ENCODE results near the gene PDXP. TPM values are rescaled to one million over a fixed set of nuclear protein-coding genes. Genes with fewer than 3 reads are reported as not detected.

The PDXP gene
- polyA plus RNA-seq, 1 experiment = 24.0 TPM

- no peak for TF ChIP-seq CTCF (IDR thresholded peaks at IDR 0.05; ENCODE audit: insufficient read depth, low read depth, low read length)
Observed at GRCh38 chr22:37713761-37714160, 55.2 kb downstream of the PDXP start.

GRCh38 chr22:37714634-37715033, 56.1 kb downstream of the PDXP start:
- H3K36me3 ChIP-seq (ENCODE audit: control insufficient read depth, insufficient read depth, low read length) = no peaks in the 10 kb centered on the region
- CTCF ChIA-PET = interaction anchor here (0.7 kb wide), 1 partner anchor 81 kb away, joined by 5 read pairs; no protein-coding TSS in a partner anchor
- POLR2A ChIA-PET = no interaction called here
- no peak for DNase-seq (ENCODE audit: low read depth)
- H3K27me3 ChIP-seq (ENCODE audit: control insufficient read depth, insufficient read depth, low read length) = no peaks in the 10 kb centered on the region
- no peak overlapping the region for H3K4me3 ChIP-seq (ENCODE audit: low read depth, low read length)
- TF ChIP-seq CTCF (IDR thresholded peaks at IDR 0.05; ENCODE audit: insufficient read depth, low read depth, low read length) = no peak

More at GRCh38 chr22:37713761-37714160, 55.2 kb downstream of the PDXP start:
- H3K36me3 ChIP-seq (ENCODE audit: control insufficient read depth, insufficient read depth, low read length) = no peaks in the 10 kb centered on the region
- POLR2A ChIA-PET = no interaction called here
- DNase-seq (ENCODE audit: low read depth) = no peak
- no peaks in the 10 kb centered on the region for H3K27me3 ChIP-seq (ENCODE audit: control insufficient read depth, insufficient read depth, low read length)
- CTCF ChIA-PET = interaction anchor here (1.2 kb wide), 1 partner anchor 18 kb away, joined by 3 read pairs; no protein-coding TSS in a partner anchor
- H3K4me3 ChIP-seq (ENCODE audit: low read depth, low read length) = no peak overlapping the region

GRCh38 chr22:37715760-37716159, 57.2 kb downstream of the PDXP start:
- no peak for TF ChIP-seq CTCF (IDR thresholded peaks at IDR 0.05; ENCODE audit: insufficient read depth, low read depth, low read length)
- ChIA-PET CTCF (no interaction called here), POLR2A (no interaction called here)

More at GRCh38 chr22:37715760-37716159, 57.2 kb downstream of the PDXP start:
- no peak overlapping the region for H3K4me3 ChIP-seq (ENCODE audit: low read depth, low read length)
- no peaks in the 10 kb centered on the region for H3K36me3 ChIP-seq (ENCODE audit: control insufficient read depth, insufficient read depth, low read length)
- no peak for DNase-seq (ENCODE audit: low read depth)
- no peaks in the 10 kb centered on the region for H3K27me3 ChIP-seq (ENCODE audit: control insufficient read depth, insufficient read depth, low read length)

Small RNA genes within 50 kb of the gene (small RNA-seq; reads per million reads assigned to genes)
- gene RN7SL385P (ENCODE audit: insufficient read length, low read depth, low replicate concordance) = not detected

Other genes starting within 250 kb of the PDXP start
- gene ELFN2, start 231.2 kb upstream of the PDXP start, polyA plus RNA-seq (2011; rRNA removed) = 0.34 and 0.39 TPM in 2 replicates
- not detected in 2 replicates for gene MFNG, start 172.3 kb upstream of the PDXP start, polyA plus RNA-seq (2011; rRNA removed)
- 2.3 and 4.5 TPM in 2 replicates for gene CARD10, start 139.3 kb upstream of the PDXP start, polyA plus RNA-seq (2011; rRNA removed)
- 19.1 and 36.3 TPM in 2 replicates for gene CDC42EP1, start 98.2 kb upstream of the PDXP start, polyA plus RNA-seq (2011; rRNA removed)
- gene LGALS2, start 78.6 kb upstream of the PDXP start, polyA plus RNA-seq (2011; rRNA removed) = not detected in 2 replicates
- gene GGA1, start 49.9 kb upstream of the PDXP start, polyA plus RNA-seq (2011; rRNA removed) = 22.5 and 34.6 TPM in 2 replicates
- gene SH3BP1, start 19.1 kb upstream of the PDXP start, polyA plus RNA-seq (2011; rRNA removed) = 4.7 and 5.8 TPM in 2 replicates
- gene LGALS1, start 16.9 kb downstream of the PDXP start, polyA plus RNA-seq (2011; rRNA removed) = 9,083 and 9,143 TPM in 2 replicates
- gene NOL12, start 27.6 kb downstream of the PDXP start, polyA plus RNA-seq (2011; rRNA removed) = 11.0 and 16.5 TPM in 2 replicates
- gene TRIOBP, start 38.3 kb downstream of the PDXP start, polyA plus RNA-seq (2011; rRNA removed) = 52.0 and 73.9 TPM in 2 replicates
- 12.6 and 24.9 TPM in 2 replicates for gene GCAT, start 149.2 kb downstream of the PDXP start, polyA plus RNA-seq (2011; rRNA removed)
- gene GALR3, start 164.7 kb downstream of the PDXP start, polyA plus RNA-seq (2011; rRNA removed) = not detected in 2 replicates
- 18.2 and 36.7 TPM in 2 replicates for gene ANKRD54, start 185.6 kb downstream of the PDXP start, polyA plus RNA-seq (2011; rRNA removed)
- gene EIF3L, start 190.7 kb downstream of the PDXP start, polyA plus RNA-seq (2011; rRNA removed) = 705 and 755 TPM in 2 replicates
- gene MICALL1, start 247.6 kb downstream of the PDXP start, polyA plus RNA-seq (2011; rRNA removed) = 16.6 and 26.5 TPM in 2 replicates

Measured in BJ (cell line).